Measurements from ENCODE around the gene TEX26.

TEX26 gene

GRCh38 chr13:30932481-30933353 is at the start of gene TEX26:
Gene TEX26, plus strand, starts transcription at chr13:30932656. Its CDS starts 60 bp downstream, at chr13:30932716.
- DNase-seq (ENCODE audit: low spot score): no peak

GRCh38 chr13:30882996-30883766 is 49.3 kb upstream of the TEX26 start:
- no peak for DNase-seq (ENCODE audit: low spot score)

DNA sequence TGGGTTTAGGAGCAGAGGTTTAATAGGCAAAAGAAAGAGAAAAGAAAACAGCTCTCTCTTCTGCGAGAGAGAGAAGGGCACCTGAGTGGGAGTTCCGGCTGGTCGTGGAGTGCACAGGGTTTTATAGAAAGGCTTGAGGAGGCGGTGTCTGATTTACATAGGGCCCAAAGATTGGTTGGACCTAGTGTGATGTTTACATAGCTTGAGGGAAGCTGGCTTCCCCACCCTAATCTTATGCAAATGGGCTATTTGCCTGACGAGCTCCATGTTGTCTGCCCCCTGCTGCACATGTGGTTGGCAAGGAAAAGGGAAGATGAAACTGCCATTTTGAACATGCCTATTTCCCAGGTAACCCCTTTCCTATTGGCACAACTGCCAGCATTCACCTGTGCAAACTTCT is 47.9 kb upstream of the TEX26 start:
- DNase-seq (ENCODE audit: low spot score): no peak

DNA sequence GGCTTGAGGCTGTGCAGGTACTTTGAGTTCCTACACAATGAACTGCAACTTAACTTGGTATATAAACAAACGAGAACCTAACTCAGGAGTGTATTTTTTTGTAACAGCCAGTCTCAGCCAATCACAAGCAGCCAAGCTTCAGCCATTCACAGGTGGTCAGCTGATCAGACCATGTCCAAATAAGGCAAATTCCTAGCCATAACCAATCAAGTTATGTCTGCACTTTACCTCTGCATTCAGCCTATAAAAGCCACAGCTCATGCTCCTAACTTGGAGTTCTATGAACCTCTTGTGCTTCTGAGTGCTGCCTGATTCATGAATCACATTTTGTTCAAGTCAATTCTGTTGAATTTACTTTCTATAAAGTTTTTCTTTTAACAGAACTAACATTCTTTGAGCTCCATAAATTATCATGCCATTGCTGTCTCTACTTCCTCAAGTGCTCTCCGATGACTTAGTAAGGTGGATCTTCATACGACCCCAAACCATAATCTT is 43.2 kb upstream of the TEX26 start:
- no peak for DNase-seq (ENCODE audit: low spot score)

DNA sequence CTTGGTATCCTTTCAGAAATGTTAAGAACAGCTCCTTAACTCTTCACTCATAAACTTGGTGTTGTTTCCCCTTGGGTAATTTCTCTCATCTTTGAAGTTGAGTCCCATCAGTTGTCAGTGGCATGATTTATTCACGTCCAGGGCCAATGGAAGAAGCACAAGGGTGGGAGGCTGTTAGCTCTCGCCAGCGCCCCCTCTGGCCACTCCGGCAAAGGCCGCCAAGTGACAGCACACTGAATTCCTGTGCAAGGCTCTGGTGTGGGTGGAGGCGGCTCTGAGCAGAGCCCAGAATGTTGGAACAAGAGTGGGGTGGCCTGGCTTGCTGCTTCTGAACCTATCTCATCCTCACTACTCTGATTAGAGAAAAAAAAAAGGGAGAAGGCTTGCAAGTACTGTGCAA is 39.5 kb upstream of the TEX26 start:
- DNase-seq (ENCODE audit: low spot score): no peak

GRCh38 chr13:30895773-30896172 is 36.7 kb upstream of the TEX26 start:
- DNase-seq (ENCODE audit: low spot score): no peak

GRCh38 chr13:30898070-30898469 is 34.4 kb upstream of the TEX26 start:
- no peak for DNase-seq (ENCODE audit: low spot score)

DNA sequence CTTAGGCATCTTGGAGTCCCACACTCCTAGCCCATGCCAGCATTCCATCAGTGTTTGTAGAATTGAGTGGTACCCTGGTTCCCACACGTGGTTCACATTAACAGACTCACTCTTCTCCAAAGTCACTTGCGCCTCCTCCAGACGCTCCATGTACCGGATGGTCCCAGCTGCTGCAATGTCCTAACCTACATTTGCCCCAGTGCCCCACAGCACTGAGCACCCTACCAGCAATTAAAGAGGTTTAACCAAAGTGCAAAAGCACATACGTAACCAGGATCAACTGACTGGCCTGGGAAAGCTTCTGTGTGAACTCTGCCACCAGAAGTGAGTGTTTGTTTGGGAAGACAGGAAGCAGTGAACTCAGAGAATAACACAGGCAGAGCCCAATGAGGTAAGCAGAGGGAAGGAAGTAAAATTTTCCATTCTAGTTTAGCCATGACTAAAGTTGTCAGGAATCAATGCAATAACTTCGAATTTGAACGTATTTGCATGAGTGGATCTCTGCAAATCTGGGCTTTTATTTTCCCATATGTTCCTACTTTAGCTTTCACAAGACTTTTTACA is 33.7 kb upstream of the TEX26 start:
- DNase-seq (ENCODE audit: low spot score): peak; percentile 9

- no peak for DNase-seq (ENCODE audit: low spot score)
These were observed 32.0 kb upstream of the TEX26 start for GRCh38 chr13:30900436-30900835.

- DNase-seq (ENCODE audit: low spot score): no peak
These were observed 31.3 kb upstream of the TEX26 start for GRCh38 chr13:30900952-30901749.

- DNase-seq (ENCODE audit: low spot score): no peak
These were observed 28.4 kb upstream of the TEX26 start for GRCh38 chr13:30904043-30904442.

DNA sequence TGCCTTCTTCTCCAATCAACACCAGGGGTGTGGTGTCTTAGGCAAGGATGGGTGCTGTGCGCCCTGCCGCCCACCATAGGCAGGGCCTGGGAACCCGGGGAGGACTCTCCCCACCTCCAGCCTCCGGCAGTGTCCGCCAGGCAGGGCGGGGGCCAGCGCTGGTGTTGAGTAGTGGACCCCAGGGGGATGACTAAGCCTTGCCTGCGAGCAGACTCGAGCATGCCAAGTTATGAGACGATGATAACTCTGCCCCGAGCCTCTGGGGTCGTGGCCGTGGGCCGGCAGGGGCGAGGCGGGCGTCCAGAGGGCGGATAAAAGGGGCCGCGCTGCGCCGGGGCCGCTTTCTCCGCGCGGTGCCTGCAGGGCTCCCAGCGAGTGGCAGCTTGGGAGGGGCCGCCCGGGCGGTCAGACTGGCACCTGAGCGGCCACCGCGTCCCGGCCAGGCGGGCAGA is 26.5 kb upstream of the TEX26 start, which contains the start of gene MEDAG:
TSS of gene MEDAG (plus strand) at position 340 of the 452 bp plus-strand sequence. CDS start 245 bp downstream, outside the sequence.
- DNase-seq (ENCODE audit: low spot score): no peak

DNA sequence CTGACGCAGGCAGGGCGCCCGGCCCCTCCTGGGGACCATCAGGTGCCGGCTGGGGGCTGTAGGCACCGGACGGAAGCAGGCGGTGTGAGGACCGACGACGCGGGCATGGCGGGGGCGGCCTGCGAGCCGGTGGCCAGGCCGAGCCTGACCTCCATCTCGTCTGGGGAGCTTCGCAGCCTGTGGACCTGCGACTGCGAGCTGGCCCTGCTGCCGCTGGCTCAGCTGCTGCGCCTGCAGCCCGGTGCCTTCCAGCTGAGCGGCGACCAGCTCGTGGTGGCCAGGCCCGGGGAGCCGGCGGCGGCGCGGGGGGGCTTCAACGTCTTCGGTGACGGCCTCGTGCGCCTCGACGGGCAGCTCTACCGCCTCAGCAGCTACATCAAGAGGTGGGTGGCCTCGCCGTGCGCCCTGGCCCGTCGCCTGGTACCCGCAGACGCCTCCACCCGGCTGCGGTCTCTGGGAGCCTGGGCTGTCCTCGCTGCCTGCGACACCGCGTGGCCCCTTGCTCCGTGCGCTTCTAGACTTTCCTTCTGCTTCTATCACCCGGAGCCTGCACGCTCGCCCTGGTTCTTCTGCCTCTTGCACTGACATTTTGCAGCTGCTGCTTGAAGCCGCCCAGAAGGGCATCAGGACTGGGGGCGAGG is 25.9 kb upstream of the TEX26 start:
- DNase-seq (ENCODE audit: low spot score): no peak

GRCh38 chr13:30907121-30907861 is 25.2 kb upstream of the TEX26 start:
- DNase-seq (ENCODE audit: low spot score): no peak

DNA sequence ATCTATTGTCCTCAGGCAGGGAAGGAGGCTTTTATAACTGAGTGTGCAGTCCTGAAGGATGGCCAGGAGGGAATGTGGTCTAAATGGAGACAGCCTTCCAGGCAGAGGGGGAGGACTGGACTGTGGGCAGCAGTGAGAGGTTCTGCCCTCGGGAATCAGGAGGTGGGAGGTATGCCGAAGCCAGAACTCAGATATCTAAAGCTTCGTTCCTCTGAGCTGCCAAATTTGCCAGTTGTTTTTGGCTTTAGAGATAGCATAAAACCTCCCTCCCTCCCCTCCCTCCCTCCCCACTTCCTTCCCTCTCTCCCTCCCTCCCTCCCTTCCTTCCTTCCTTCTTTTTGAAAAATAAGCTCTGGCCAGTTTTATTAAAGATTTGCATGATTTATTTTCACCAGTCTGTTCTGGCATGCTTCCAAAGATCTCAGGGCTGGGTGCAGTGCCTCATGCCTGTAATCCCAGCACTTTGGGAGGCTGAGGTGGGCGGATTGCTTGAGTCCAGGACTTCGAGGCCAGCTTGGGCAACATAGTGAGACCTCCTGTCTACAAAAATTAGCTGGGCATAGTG is 24.0 kb upstream of the TEX26 start:
- DNase-seq (ENCODE audit: low spot score): no peak

- no peak for DNase-seq (ENCODE audit: low spot score)
These were observed 21.8 kb upstream of the TEX26 start for GRCh38 chr13:30910676-30911075.

DNA sequence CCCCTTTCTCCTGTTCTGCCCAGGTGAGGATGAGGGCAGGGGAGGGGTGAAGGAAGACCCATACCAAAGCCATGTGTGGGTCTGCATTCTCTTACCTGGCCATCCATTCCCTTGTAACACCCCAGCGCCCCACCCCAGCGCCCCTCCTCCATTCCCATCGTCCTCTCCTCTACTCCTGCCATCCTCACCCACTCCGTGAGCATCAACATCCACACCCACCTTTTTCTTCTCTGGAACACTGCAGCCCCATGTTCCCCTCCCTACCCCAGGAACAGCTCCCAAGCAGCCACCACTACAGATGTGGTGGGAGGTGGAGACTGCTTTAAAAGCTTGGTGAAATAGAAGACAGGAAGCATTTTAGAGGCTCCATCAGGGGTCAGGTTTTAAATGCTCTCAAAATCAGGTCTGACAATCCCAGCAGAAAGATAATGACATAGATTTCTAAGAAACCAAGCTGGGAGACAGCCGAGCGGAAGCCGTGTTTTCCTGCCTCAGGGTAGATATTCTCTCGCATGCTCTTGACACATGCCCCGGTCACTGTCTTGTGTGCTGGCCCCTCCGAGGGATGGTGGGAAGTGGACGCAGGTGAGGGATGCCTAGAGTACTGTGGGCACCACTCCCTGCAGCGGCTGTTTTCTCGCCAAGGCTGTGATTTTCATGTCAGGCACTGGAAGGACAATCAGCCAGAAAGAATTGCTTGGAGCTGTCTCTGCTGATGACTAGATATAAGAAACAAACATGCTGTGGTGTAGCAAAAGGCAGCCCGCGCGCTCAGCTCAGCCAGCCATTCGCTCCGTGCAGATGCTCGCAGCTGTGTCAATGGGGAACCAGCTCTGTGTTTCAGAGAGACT is 16.5 kb upstream of the TEX26 start:
- DNase-seq (ENCODE audit: low spot score): no peak

- no peak for DNase-seq (ENCODE audit: low spot score)
These were observed 15.5 kb upstream of the TEX26 start for GRCh38 chr13:30916991-30917390.

Data from pons (tissue), 1 donor.